Lower lobe of right lung (tissue), 2 donors: Measurements from ENCODE around the gene FBLN2. TPM values are rescaled to one million over a fixed set of nuclear protein-coding genes. Genes with fewer than 3 reads are reported as not detected.

ENCODE experiments used
- ATAC-seq, 2 donors: fragments of 200-7000 bp; cut with Tn5 transposase; one replicate each; pipeline ENCODE4 v1.9.1; 2020 to 2022; ENCODE audit warnings: mild to moderate bottlenecking in 2 of 2, moderate library complexity in 2 of 2
- DNase-seq: peaks from one replicate; pipeline ENCODE4 v3.0.0-alpha.2; 2020
- H3K27ac ChIP-seq: fragments of 200-600 bp; one replicate; pipeline ENCODE4 v1.8.0; 2022
- H3K27me3 ChIP-seq: fragments of 200-600 bp; one replicate; pipeline ENCODE4 v1.8.0; 2022; ENCODE audit warnings: low read depth
- H3K36me3 ChIP-seq: fragments of 200-600 bp; one replicate; pipeline ENCODE4 v1.8.0; 2022; ENCODE audit warnings: mild to moderate bottlenecking
- H3K4me1 ChIP-seq: fragments of 200-600 bp; one replicate; pipeline ENCODE4 v1.8.0; 2022
- H3K4me3 ChIP-seq: fragments of 200-600 bp; one replicate; pipeline ENCODE4 v1.8.0; 2022; ENCODE audit warnings: mild to moderate bottlenecking
- H3K9me3 ChIP-seq: fragments of 200-600 bp; one replicate; pipeline ENCODE4 v1.8.0; 2022
- CTCF ChIP-seq: fragments of 200-600 bp; IDR thresholded peaks from one replicate; pipeline ENCODE4 v1.8.0; 2022; ENCODE audit warnings: antibody characterized with exemption, mild to moderate bottlenecking
- intact Hi-C: fragments of 100-400 bp; cut with DNase I; formaldehyde crosslinking; loops from one replicate; pipeline ENCODE4 v1.11.0; 2022
- total RNA-seq: library from RNA; stranded (reverse); fragmentation: NEBNext Ultra II Directional; extraction: Animal tissue kit (Norgen Biotek cat#: 25700); gene quantifications from one replicate; pipeline ENCODE4 v1.2.1, GENCODE V29; 2021
- donor health status: DM: no; HTN: yes; CAD: no; lungs with severe emphysema.

Gene FBLN2
- total RNA-seq, 1 donor from 2014 or later = 40.8 TPM

- no peaks in the 10 kb centered on the region for H3K36me3 ChIP-seq
- DNase-seq (no peak), ATAC-seq (no peak)
- no peaks in the 10 kb centered on the region for H3K27me3 ChIP-seq
- TF ChIP-seq CTCF = no peak
- no peak overlapping the region for H3K4me3 ChIP-seq
- H3K9me3 ChIP-seq = no peaks in the 10 kb centered on the region
- intact Hi-C loops = no loop called here
- H3K4me1 ChIP-seq = no peaks in the 10 kb centered on the region
- H3K27ac ChIP-seq = no peak overlapping the region
Observed at GRCh38 chr3:13532085-13532484, 16.8 kb upstream of the FBLN2 start.

GRCh38 chr3:13532631-13533030, 16.3 kb upstream of the FBLN2 start:
- H3K4me1 ChIP-seq = no peaks in the 10 kb centered on the region
- DNase-seq = no peak
- intact Hi-C loops = no loop called here
- no peak for ATAC-seq
- H3K9me3 ChIP-seq = no peaks in the 10 kb centered on the region
- H3K36me3 ChIP-seq = no peaks in the 10 kb centered on the region
- H3K27me3 ChIP-seq = no peaks in the 10 kb centered on the region
- no peak for TF ChIP-seq CTCF
- no peak overlapping the region for H3K27ac ChIP-seq
- H3K4me3 ChIP-seq = no peak overlapping the region

- no peaks in the 10 kb centered on the region for H3K36me3 ChIP-seq
- no peak overlapping the region for H3K27ac ChIP-seq
- intact Hi-C loops = no loop called here
- no peak for TF ChIP-seq CTCF
- H3K9me3 ChIP-seq = no peaks in the 10 kb centered on the region
- no peaks in the 10 kb centered on the region for H3K4me1 ChIP-seq
- H3K4me3 ChIP-seq = no peak overlapping the region
- DNase-seq (no peak), ATAC-seq (no peak)
- H3K27me3 ChIP-seq = no peaks in the 10 kb centered on the region
Observed at GRCh38 chr3:13533885-13534301, 15.0 kb upstream of the FBLN2 start.

GRCh38 chr3:13535526-13535875, 13.4 kb upstream of the FBLN2 start:
- Histone ChIP-seq H3K27me3 (no peaks in the 10 kb centered on the region), H3K9me3 (no peaks in the 10 kb centered on the region), H3K4me3 (no peak overlapping the region), H3K4me1 (no peaks in the 10 kb centered on the region), H3K36me3 (no peaks in the 10 kb centered on the region), H3K27ac (no peak overlapping the region)
- intact Hi-C loops = no loop called here
- DNase-seq (no peak), ATAC-seq (no peak)
- TF ChIP-seq CTCF = no peak

- no peak overlapping the region for H3K27ac ChIP-seq
- H3K4me1 ChIP-seq = no peaks in the 10 kb centered on the region
- no peaks in the 10 kb centered on the region for H3K9me3 ChIP-seq
- intact Hi-C loops = no loop called here
- no peaks in the 10 kb centered on the region for H3K27me3 ChIP-seq
- H3K36me3 ChIP-seq = no peaks in the 10 kb centered on the region
- ATAC-seq (no peak), DNase-seq (no peak)
- no peak overlapping the region for H3K4me3 ChIP-seq
- TF ChIP-seq CTCF = no peak
Observed at GRCh38 chr3:13535905-13536304, 13.0 kb upstream of the FBLN2 start.

GRCh38 chr3:13536432-13536831, 12.5 kb upstream of the FBLN2 start:
- TF ChIP-seq CTCF = no peak
- intact Hi-C loops = no loop called here
- DNase-seq (no peak), ATAC-seq (no peak)
- H3K36me3 ChIP-seq = no peaks in the 10 kb centered on the region
- H3K4me3 ChIP-seq = no peak overlapping the region
- H3K4me1 ChIP-seq = no peaks in the 10 kb centered on the region
- no peak overlapping the region for H3K27ac ChIP-seq
- no peaks in the 10 kb centered on the region for H3K27me3 ChIP-seq
- peaks cover 2% of the 10 kb centered on the region for H3K9me3 ChIP-seq
